Neutrophil (primary cell): ENCODE results near the gene KIAA0232.

ENCODE experiments used
- H3K27ac ChIP-seq: fragments of 200-600 bp; sonication (generic); 2 replicates; pipeline ENCODE4 v1.5.1; 2016; ENCODE audit warnings: mild to moderate bottlenecking, moderate library complexity
- H3K27me3 ChIP-seq: fragments of 200-600 bp; sonication (generic); 2 replicates; pipeline ENCODE4 v1.6.0; 2016; ENCODE audit warnings: mild to moderate bottlenecking
- H3K36me3 ChIP-seq: fragments of 200-600 bp; sonication (generic); 2 replicates; pipeline ENCODE4 v1.5.1; 2017
- H3K4me1 ChIP-seq, 2 experiments: fragments of 200-600 bp in 1 of 2; sonication (generic) in 1 of 2; 1 replicate in 1 of 2; 2 replicates in 1 of 2; pipeline versions ENCODE4 v1.5.1 to v1.6.1; 2013 to 2016; ENCODE audit warnings: low read depth in 1 of 2, low read length in 1 of 2, mild to moderate bottlenecking in 1 of 2, moderate library complexity in 1 of 2; ENCODE audit not compliant: control insufficient read depth in 1 of 2, insufficient read depth in 1 of 2
- H3K4me3 ChIP-seq, 2 experiments: fragments of 200-600 bp in 1 of 2; sonication (generic) in 1 of 2; 1 replicate in 1 of 2; 2 replicates in 1 of 2; pipeline ENCODE4 v1.5.1; 2013 to 2016; ENCODE audit warnings: low read depth in 1 of 2, low read length in 1 of 2, mild to moderate bottlenecking in 1 of 2, moderate library complexity in 1 of 2
- H3K9me3 ChIP-seq: fragments of 200-600 bp; sonication (generic); 2 replicates; pipeline ENCODE4 v1.5.1; 2016
- TF ChIP-seq, protein P1 (sequence below): fragments of 200-600 bp; sonication (generic); IDR thresholded peaks from 2 replicates; pipeline ENCODE4 v1.5.1; 2016; ENCODE audit warnings: antibody characterized with exemption

KIAA0232 gene

DNA sequence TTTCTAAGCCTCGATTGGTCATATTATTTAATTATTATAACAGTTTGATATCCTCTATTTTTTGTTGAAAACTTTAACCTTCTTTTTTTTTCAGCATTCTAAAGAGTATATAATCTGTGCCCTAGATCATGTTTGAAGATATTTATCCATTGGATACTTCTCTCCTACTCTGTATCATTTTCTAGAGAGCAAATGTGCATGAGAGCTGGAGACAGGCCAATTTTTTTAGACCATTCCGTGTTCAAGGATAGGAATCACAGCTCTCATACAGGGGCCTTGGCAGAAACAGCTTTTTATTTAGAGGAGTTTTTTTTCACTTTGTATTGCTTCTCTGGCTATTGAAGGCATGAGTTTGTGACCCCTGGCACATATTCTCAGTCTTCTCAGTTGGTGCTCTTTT is 69.4 kb downstream of the KIAA0232 start:
- Histone ChIP-seq H3K4me3 (no peak overlapping the region), H3K4me1 (peaks cover 59 to 70% of the 10 kb centered on the region in 2 experiments), H3K36me3 (peaks cover 23% of the 10 kb centered on the region), H3K27me3 (no peaks in the 10 kb centered on the region), H3K27ac (peak overlapping the region; percentile 78), H3K9me3 (no peaks in the 10 kb centered on the region)
- TF ChIP-seq, protein P1, sequence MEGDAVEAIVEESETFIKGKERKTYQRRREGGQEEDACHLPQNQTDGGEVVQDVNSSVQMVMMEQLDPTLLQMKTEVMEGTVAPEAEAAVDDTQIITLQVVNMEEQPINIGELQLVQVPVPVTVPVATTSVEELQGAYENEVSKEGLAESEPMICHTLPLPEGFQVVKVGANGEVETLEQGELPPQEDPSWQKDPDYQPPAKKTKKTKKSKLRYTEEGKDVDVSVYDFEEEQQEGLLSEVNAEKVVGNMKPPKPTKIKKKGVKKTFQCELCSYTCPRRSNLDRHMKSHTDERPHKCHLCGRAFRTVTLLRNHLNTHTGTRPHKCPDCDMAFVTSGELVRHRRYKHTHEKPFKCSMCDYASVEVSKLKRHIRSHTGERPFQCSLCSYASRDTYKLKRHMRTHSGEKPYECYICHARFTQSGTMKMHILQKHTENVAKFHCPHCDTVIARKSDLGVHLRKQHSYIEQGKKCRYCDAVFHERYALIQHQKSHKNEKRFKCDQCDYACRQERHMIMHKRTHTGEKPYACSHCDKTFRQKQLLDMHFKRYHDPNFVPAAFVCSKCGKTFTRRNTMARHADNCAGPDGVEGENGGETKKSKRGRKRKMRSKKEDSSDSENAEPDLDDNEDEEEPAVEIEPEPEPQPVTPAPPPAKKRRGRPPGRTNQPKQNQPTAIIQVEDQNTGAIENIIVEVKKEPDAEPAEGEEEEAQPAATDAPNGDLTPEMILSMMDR: no peak

DNA sequence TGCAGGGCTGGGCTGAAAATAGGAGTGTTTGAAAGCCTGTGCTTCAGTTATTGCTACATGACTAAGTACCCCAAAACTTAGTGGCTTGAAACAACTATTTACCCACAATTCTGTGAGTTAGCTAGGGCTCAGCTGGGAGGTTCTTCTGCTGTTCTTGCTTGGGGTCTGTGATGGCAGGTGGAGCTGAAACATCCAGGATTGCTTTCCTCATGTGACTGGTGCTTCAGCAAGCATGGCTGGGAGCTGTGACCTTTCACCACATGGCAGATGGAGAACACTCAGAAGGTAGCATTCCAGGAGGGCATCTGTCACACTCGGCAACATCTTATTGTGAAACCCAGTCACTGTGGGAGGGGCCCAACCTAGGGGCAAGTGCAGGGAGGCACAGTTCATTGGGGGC is 70.1 kb downstream of the KIAA0232 start:
- no peaks in the 10 kb centered on the region for H3K9me3 ChIP-seq
- peaks cover 24% of the 10 kb centered on the region for H3K36me3 ChIP-seq
- H3K27me3 ChIP-seq: no peaks in the 10 kb centered on the region
- peak overlapping the region in 1 of 2 experiments; percentile 23 for H3K4me3 ChIP-seq
- TF ChIP-seq, protein P1: no peak
- H3K4me1 ChIP-seq: peaks cover 62 to 70% of the 10 kb centered on the region in 2 experiments
- peak overlapping the region; percentile 78 for H3K27ac ChIP-seq

DNA sequence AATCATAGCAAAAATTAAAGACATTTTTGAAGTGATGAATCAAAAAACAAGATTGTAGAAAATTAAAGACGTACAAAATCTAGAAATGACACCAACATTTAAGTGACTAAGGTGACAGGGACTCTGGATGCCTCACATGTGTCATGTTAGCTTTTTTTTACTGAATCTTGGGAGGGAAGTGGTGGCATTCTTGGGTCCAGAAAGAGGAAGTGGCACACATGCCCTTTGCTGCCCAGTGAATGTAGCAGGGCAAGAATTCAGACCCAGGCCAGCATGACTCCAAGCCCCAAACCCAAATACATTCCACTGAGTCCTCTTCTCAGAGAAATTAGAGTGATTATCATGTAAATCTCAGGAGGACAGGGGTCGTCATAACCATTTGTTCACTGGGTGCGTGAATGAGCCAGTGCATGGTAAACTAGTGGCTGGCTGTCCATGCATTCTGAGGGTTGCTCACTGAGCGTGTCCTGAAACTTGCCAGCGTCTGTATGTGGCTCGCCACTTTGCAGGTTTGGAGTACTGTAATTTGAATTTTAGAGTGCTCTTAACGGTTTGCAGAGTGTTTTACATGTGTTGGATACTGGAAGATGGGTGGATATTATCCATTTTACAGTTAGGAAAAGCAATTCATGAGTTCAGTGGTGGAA is 71.7 kb downstream of the KIAA0232 start:
- no peak overlapping the region for H3K4me3 ChIP-seq
- H3K4me1 ChIP-seq: peaks cover 52 to 57% of the 10 kb centered on the region in 2 experiments
- H3K27me3 ChIP-seq: no peaks in the 10 kb centered on the region
- peak overlapping the region; percentile 78 for H3K27ac ChIP-seq
- H3K36me3 ChIP-seq: peaks cover 25% of the 10 kb centered on the region
- TF ChIP-seq, protein P1: no peak
- H3K9me3 ChIP-seq: no peaks in the 10 kb centered on the region

DNA sequence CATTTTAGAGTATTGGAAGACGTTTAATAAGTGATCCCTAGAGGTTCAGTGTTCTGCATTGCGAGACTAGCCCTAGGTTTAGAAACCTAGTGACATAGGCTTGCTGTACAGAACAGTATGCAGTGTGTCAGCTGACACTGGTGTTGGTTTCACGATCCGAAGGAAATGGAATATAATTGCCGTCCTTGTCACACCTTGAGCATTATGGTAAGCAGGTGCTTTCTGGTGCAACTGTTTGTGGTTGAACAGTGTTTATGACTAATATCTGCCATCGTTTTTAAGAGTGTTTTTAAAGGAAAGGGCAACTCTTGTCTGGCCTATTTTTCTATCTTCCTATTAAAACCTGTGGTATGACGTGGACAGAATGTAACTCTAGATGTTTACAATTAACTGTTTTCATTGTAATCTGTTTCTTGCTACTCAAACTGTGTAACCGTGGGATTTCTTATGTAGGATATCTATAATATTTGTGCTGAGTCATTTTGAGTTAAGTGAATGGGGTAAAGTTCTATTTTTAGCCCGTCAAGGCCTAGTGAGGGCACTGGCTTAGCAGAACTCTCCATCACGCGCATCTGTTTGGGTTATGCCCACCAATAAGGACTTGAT is 73.3 kb downstream of the KIAA0232 start:
- Histone ChIP-seq H3K27ac (peak overlapping the region; percentile 66), H3K36me3 (peaks cover 34% of the 10 kb centered on the region)
- TF ChIP-seq, protein P1: no peak

DNA sequence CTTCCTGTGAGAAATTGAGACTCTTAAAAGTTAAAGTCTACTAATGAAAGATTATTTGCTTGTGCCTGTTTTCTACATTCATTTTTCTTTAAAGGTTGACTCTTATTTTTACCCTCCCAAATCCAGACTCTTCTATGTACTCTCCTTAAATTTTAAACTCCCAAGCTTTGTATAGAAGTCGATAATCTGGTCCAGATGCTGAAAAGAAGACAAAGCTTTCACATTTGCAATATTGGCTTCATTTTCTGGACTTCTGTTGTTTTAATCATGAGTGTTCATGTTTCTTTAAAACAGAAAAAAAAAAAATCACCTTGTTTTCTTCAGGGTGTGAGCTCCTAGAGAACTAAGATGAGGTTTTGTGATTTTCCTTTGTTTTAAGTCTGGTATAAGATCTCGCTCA is 73.9 kb downstream of the KIAA0232 start:
- peaks cover 40% of the 10 kb centered on the region for H3K36me3 ChIP-seq
- no peaks in the 10 kb centered on the region for H3K9me3 ChIP-seq
- TF ChIP-seq, protein P1: no peak
- no peaks in the 10 kb centered on the region for H3K27me3 ChIP-seq
- peak overlapping the region; percentile 66 for H3K27ac ChIP-seq
- peaks cover 47 to 51% of the 10 kb centered on the region in 2 experiments for H3K4me1 ChIP-seq
- no peak overlapping the region for H3K4me3 ChIP-seq

More for the DNA sequence above, 73.3 kb downstream of the KIAA0232 start:
- peaks cover 52 to 56% of the 10 kb centered on the region in 2 experiments for H3K4me1 ChIP-seq
- H3K27me3 ChIP-seq: no peaks in the 10 kb centered on the region
- H3K4me3 ChIP-seq: no peak overlapping the region
- no peaks in the 10 kb centered on the region for H3K9me3 ChIP-seq
